Activated CD8-positive, alpha-beta memory T cell treated with anti-CD3 and anti-CD28 coated beads for 48 hours (primary cell): Measurements from ENCODE around the gene SCGB1A1.

Experiments used
- DNase-seq, 3 experiments: peaks; one replicate each; pipeline ENCODE4 v3.0.0-alpha.2; 2020; ENCODE audit warnings: low read depth in 2 of 3, low spot score in 2 of 3

The SCGB1A1 gene

DNA sequence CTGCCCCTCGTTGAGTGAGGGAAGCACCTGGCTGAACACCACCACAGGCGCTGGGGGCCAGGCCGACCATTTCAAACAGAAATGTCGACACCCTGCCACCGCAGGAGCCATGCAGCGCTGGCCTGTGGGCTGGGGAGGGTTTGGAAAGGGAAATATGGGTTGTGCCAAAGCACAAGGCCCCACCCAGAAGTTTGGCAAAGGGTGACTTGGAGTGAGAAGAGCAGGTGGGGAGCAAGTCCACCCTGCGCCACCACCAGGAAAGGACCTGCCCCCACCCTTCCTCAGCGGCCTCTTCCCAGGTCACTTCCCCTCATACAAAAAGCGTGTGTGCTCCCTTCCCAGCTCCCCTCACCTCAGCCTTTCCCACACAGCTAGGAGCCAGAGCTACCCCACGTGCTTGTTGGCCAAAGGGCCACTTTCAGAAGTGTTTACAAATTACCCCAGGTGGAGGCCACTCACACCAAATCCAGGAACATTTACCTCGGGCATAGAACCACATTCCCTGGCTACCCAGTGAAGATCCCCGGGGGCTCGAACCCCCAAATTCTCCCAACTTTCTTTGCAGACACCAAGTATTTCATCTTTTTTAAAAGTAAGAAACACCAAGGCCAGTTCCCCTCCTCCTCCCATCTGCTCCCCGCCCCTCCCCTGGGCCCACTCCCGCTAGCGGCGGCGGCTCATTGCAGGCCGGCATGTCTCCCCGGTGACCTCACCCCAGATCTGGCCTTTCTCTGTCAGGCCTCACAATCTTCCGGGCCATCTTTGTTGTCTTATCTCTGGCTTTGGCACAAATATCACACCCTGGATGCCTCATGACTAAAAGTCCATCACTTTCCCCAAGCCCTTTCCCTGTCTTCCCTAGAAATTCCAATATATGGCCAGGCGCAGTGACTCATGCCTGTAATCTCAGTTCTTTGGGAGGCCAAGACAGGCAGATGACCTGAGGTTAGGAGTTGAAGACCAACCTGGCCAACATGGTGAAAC is 20.5 kb upstream of the SCGB1A1 start:
- no peak for DNase-seq

DNA sequence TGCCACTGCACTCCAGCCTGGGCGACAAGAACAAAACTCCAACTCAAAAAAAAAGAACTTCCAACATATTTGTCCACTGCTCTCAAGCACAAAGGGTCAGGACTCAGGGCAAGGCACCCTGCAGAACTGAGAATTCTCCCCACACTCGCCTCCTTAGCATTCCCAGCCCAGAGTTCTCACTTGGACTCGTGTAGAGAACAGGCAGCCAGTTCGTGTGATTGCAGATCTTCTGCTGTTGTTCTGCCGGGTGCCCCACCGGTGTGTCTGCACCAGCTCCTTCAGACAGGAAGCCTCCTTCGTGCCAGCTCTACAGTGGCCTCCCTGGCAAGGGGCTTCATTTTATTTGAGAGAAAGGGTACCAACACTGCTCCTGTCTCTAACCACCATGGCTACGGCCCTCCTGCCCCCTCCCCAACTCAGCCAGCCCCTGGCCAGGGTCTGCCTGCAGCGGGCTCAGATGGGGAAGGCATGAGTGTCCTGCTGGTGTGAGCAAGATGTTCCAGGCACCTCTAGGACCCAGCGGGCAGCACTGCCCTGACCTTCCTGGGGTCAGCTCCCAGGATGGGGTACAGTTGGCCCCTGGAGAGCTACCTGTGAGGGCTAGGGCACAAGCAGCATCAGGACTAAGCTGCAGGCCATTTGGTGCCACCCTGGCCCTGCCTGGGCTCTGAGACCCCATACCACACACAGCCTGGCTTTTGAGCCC is 19.5 kb upstream of the SCGB1A1 start:
- no peak for DNase-seq

DNA sequence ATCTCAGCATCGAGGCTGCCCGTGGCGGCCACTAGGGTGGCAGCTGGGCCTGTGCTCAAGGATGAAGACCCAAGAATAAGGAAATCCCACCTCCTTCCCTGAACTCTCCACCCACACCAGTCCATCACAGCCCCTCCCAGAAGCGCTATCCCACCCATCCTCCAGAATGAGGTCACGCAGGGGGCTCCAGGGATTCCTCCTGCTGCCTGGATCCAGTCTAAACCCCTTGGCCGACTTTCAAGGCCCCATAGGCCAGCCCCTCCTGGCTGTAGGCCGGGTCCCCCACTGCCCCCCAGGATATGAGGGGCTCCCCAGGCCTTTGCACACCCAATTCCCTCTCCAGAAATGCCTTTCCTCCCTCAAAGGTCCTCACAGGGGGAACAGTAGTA is 19.0 kb upstream of the SCGB1A1 start:
- DNase-seq, result no peak

DNA sequence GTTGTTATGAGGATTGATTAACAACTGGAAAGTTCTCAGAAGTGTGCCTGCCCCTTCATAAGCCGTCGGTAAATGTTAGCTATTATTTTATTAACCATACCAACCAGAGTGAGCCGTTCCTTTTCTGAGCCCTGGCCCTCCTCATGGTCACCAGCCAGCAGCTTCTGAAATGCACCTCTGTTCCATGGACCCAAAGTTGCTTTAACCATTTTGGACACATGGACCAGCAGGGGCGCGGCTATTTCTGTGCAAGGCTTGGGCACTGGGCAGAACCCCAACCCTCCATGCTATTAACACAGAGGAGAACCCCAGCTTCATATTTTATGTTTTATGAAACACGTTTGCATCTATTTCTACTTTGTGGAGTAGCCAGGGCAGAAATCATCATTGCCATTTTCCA is 18.6 kb upstream of the SCGB1A1 start:
- DNase-seq, result no peak

DNA sequence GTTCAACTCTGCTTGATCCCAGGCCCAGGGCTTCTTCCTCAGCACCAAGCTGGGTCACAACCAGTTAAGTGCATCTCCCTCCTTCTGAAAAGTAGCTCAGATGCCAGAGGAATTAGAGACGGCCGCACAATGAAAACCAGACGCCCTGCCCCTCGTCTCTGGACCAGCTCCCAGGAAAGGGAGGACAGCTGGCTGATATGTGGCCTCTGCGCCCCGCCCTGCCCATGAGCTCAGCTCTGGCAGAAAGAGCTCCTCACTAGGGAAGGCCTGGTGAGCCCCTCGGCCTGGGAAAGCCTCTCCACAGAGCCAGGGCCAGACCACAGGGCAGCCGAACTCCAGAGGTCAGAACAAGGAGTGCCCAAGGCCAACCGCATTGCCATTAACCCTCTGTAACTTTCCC is 18.1 kb upstream of the SCGB1A1 start:
- DNase-seq, result no peak

DNA sequence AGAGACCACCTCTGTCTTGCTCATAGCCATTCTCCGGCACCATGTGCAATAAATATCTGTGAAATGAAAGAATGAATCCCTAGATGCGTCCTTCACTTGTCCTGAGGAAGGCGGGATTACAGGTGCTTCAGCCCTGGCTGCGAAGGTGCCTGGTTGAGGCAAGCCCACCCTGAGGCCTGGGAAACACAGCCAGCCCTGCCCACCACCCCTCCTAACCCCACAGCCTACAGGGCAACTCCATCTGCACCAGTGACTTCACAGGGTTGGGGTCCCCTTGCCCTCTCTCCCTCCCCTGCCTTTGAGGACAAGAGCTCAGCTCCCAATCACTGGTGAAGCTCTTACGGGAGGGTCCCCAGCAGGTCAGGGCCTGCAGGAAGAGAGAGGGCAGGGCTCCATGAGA is 17.5 kb upstream of the SCGB1A1 start:
- no peak for DNase-seq

DNA sequence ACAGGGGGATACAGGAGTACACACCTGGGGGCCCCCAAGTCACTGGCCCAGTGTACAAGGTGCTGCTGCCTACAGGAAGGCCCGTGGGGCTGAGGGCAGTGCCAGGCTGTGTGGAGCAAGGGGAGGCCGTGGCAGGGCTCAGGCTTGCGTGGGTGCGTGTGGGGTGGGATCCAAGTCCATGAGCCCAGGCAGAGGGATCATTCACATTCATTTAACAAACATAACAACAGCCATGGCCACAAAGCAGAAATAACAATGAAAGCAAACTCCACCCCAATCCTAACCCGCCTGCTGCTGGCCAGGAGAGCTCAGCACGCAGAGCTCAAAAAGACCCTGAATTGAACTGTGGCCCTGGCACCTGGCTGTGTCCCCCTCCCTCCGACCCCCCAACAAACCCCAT is 17.0 kb upstream of the SCGB1A1 start:
- DNase-seq, result no peak

DNA sequence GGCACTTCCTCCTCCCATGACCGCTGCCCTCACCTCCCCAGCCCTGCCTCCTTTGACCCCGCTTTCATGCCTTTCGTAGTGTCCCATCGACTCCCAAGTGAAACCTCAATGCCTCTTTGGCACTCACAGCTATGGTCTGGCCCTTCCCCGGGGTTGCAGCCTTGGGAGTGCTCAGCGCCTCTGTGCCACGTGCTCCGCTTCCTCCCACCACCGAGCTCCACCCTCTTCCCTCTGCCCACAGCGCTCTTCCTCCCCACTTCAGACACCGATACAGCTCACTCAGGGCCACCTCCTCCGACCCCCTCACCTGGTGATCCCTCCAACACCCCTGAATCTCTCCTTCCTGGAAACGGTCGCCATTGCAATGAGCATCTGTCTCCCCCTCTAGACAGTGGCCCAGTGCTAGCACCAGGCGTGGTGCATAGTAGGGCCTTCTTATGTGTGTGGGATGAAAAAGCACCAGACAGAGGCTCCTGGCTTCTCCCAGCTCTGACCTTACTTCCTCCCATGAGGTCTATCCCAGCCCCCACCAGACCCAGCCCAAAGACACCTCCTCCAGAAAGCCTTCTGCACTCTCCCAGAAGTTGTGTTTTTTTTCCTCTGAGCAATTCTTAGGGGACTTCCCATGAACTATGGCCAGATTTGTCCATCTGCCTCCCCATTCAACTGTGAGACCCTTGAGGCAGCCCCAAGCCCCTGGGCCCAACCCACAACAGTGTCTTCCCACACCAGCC is 16.4 kb upstream of the SCGB1A1 start:
- peak in 1 of 3 experiments; percentile 44 for DNase-seq

DNA sequence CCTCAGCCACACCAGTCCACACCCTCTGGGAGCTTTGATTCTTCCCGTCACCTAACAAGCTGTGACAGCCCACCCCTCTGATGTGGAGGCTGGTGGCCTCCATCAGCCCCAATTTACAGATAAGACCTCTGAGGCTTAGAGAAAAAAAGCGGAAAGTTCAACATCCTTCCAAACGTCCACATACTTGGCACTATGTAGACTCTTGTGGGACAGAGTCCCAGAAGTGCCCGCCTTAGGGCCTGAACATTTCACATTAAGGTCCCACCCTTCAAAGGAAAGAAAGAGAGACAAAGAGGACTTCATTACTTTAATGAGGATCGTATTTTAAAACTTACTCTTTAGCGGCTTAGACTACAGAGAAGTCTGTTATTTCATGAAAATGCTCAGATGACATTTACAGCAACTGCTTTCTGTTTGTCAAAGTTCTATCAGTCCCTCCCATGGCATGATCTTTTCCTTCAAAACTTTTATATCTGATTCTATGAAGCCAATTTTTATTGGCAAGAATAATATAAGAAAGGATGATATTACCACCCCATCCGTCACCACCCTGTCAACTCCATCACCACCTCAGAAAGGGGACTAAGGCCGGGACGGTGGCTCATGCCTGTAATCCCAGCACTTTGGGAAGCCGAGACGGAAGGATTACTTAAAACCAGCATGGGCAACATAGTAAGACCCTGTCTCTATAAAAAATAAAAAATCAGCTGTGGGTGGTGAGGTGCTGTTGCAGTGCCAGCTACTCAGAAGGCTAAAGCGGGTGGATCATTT is 15.7 kb upstream of the SCGB1A1 start:
- no peak for DNase-seq

DNA sequence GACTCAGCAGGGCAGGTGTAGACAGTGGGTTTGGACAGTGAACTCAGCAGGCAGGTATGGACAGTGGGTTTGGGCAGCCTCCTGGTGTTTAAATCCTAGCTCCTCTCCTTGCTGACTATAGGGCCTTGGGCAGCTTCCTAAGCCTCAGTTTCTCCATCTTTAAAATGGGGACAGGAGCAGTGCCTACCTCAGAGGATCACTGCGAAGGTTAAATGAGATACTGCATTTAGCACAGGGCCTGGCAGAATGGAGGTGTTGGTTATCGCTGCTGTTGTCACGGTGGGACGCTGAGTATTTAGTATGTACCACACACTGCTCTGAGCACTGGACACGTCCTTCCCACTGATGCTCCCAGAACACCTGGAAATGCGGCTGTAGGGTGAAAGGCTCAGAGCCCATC is 14.4 kb upstream of the SCGB1A1 start:
- DNase-seq, result no peak

DNA sequence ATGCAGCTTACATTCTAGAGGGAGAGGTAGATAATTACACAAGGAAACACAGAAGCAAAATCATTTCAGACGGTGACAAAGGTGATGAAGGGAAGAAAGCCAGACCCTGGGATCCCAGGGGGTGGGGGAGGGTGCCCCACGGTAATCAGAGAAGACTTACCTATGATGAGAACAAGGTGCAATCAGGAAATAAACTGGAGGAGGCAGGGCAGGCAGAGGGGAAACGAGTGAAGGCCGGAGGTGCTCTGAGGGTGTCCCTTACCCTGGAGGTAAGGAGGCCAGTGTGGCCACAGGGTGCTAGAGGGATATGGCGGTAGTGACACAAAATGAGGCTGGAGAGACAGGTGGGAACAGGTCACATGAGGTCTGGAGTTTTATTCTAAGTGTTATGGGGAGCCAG is 13.9 kb upstream of the SCGB1A1 start:
- no peak for DNase-seq

DNA sequence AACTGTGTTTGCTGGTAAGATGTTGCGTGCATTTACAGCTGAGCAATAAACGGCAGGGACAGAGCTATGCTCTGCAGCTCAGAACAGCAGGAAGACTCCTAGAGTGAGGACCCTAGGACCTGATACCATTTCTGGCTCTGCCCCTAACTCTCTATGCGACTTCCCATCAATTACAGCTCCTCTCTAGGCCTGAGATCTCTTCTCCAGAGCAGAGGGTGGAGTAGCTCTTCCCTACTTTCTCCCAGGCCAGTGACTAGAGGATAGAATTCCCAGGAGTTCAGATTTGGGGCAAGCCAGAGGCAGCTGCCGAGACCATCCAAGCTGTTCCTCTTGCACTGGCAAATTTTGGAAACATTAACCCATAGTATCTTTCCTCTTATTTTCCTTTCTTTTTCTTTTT is 12.8 kb upstream of the SCGB1A1 start:
- no peak for DNase-seq

DNA sequence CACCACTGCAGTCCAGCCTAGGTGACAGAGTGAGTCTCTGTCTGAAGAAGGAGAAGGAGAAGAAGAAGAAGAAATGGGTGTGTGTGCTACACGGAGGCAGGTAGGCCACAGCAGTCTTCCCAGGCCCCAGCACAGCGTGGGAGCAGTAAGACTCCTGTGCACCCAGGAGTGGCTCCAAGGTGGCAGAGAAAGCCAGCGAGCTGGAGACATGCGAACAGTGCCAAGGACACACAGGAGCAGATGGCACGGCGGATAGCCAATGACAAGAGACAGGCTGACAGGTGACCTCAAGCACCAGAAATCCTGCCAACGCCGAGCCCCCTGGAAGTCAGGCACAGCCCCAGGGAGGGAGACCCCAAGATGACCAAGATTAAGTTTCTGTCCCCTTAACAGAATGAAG is 9.0 kb upstream of the SCGB1A1 start:
- no peak for DNase-seq

DNA sequence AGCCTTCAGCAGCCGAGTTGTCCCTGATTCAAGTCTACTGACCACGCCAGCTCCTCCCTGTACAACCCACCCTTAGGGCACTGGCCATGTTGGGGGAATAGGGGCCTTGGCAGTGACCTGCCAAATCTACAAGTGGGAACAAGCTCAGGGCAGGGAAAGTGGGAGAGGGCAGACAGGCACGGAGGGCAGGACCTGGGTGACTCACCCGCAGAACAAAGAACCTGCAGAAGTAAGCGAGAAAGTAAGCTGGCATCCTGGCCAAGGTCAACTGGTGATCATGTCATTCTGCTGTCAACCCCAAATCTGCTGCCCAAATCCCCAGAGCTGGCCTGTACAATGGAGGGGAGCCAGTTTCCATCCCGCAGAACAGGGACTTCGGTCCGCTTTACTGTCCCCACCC is 7.9 kb upstream of the SCGB1A1 start:
- DNase-seq, result no peak

DNA sequence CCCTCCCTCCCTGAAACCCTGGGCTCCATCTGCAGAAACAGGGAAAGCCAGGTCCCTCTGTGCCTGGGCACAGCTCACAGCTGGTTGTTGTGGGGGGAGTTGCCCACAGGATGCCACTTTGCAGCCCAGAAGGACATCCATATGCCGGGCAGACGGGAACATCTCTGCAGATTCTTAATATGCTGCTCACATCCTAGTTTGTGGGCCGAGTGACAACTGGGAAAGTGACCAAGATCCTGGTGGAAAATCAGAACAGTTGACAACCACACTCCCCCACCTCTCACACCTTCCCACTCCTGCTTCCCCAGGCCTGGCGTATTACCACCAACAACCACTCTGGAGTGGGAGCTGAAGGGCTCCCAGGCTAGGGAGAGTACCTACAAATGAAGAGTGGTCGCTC is 7.3 kb upstream of the SCGB1A1 start:
- no peak for DNase-seq

DNA sequence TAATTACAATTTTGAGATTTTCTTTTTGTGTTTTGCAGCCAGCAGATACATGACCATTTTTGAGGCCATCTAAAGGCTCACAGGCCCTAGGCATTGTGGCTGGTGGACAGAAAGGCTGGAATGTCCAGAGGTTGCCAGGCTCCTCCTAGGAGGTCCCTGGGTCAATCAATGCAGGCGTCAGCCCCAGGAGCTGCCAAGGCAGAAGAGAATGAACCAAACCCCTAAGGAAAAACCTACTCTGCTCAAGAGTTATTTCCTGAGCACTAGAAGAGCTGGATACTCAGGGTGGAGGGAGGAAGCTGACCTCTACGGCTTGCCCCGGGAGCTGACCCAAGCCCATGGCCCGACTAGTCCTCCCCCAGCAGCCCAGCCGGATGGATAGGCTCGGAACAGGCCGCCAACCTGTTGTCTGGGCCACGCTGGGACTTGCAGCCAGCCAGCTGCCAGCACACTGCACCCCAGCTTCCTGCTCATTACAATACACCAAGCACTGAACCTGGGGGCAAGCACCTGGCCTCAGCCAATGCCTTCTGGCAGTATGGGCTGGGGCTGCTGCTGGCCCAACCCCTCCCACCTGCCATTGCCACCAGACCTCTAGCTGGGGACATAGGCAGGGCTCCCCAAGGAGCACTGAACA is 5.7 kb upstream of the SCGB1A1 start:
- no peak for DNase-seq

DNA sequence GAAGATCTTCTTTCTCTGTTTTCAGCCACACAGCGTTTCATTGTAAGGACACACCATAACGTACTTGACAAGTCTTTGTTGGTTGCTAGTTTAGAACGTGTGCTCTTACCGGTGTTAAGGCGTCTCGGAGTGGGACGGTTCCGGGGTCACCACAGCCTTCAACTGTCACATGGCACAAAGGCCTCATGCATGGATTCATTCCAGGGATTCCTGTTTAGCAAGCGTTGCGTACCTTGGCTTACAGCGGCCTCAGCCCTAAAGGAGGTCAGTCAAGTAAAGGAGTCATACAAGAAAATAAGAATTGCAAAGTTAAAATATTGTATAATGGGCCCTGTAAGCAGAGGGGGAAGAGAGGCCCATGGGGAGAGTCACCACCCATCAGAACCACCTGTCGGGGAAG is 2.2 kb upstream of the SCGB1A1 start:
- DNase-seq, result no peak

DNA sequence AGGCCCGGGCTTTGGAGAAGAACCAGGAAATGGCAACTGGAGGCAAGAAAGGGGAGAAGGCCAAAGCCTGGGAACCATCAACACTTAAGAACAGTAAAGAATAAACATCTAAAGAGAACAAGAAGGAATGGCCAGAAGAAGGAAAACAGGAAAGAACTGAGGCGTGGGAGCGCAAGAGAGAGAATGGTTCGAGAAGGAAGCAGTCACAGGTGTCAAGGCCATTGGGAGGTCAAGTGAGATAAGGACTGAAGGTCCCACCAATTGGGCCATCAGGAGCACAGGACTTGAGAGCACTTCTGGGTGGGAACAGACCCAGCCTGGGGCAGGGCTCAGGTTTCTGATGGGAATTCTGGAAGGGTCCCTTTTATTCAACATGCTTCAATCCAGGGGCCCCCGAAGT is 697 bp upstream of the SCGB1A1 start:
- no peak for DNase-seq

DNA sequence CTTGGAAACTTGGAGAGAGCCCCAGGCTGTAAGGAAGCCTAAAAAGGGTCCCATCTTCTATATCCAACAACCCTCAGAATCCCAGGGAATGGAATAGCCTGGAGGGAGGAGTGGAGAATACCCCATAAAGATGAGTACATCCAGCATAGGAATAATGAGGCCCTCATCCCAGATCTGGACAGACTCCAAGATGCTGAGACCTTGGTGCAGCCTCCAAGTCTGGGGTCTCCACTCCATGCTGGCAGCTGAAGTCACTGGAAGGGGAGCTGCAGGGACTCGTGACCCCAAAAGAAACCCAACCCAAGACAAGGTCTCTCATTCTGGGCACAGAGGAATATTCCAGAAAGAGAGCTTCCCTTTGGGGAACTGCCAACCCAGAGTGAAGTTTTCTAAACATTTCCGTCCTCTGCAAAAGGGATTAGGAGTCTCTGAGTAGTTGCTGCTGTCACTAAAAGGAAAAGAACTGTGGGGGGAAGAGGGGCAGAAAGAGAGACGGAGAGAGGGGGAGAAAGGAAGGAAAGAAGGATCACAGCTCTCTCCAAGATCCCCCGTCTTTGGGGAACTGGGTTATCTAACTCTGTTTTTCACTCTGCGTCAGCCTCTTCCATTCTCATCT is 589 bp downstream of the SCGB1A1 start:
- DNase-seq, result no peak

DNA sequence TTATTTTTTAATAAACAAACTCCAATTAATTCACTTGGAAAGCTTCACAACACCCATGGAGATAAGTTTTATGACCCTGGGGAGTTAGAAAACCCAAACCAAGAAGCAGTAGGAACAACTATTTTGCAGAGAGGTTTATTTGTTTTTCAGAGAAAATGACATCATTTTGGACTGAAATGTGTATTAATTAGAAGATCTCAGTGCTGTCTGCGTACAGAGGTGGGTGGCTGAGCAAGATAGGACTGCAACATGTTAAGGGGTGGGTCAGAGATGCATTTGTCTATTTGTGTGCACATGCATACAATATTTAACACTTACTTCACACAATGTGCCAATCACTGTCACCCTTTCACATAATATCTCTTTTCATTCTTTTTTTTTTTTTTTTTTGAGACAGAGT is 1.1 kb downstream of the SCGB1A1 start:
- DNase-seq, result no peak
